Activated CD8-positive, alpha-beta T cell treated with anti-CD3 and anti-CD28 coated beads for 36 hours (primary cell): Measurements from ENCODE around the gene VGF. TPM values are rescaled to one million over a fixed set of nuclear protein-coding genes. Genes with fewer than 3 reads are reported as not detected.

ENCODE experiments used
- ATAC-seq: fragments of 200-7000 bp; cut with Tn5 transposase; one replicate; pipeline ENCODE4 v1.10.0; 2021; ENCODE audit warnings: mild to moderate bottlenecking, moderate library complexity
- CTCF ChIA-PET: fragments of 350-600 bp; sonication (Branson Sonifier 250); formaldehyde crosslinking; loops from one replicate; lab custom pipeline; 2021; ENCODE audit warnings: antibody characterized with exemption; lab: Charles Lee
- POLR2A ChIA-PET: fragments of 350-600 bp; sonication (Branson Sonifier 250); formaldehyde crosslinking; loops from one replicate; lab custom pipeline; 2021; ENCODE audit warnings: antibody characterized with exemption; lab: Charles Lee
- DNase-seq: peaks from one replicate; pipeline ENCODE4 v3.0.0-alpha.2; 2020
- H3K27ac Mint-ChIP-seq: one replicate; pipeline ENCODE4 v1.8.0; 2021; ENCODE audit warnings: mild to moderate bottlenecking, mixed read lengths
- H3K27me3 Mint-ChIP-seq: one replicate; pipeline ENCODE4 v1.8.0; 2021; ENCODE audit warnings: mixed read lengths
- H3K36me3 Mint-ChIP-seq: one replicate; pipeline ENCODE4 v1.8.0; 2021; ENCODE audit warnings: low read depth, mixed read lengths
- H3K4me1 Mint-ChIP-seq: one replicate; pipeline ENCODE4 v1.8.0; 2021; ENCODE audit warnings: low read depth, mixed read lengths
- H3K4me3 Mint-ChIP-seq: one replicate; pipeline ENCODE4 v1.8.0; 2021; ENCODE audit warnings: mild to moderate bottlenecking, moderate library complexity, mixed read lengths
- H3K9me3 Mint-ChIP-seq: one replicate; pipeline ENCODE4 v1.8.0; 2021; ENCODE audit warnings: mixed read lengths
- CTCF ChIP-seq: fragments of 200-600 bp; IDR thresholded peaks from one replicate; pipeline ENCODE4 v1.8.0; 2022; ENCODE audit warnings: antibody characterized with exemption, mild to moderate bottlenecking
- intact Hi-C: fragments of 100-400 bp; cut with micrococcal nuclease; formaldehyde crosslinking; loops from one replicate; pipeline ENCODE4 v1.10.0; 2022
- total RNA-seq, 2 experiments: library from RNA; stranded (reverse); gene quantifications; one replicate each; pipeline ENCODE4 v1.2.3, GENCODE V29; 2021

Gene VGF
- total RNA-seq, 2 experiments from 2014 or later: not detected

GRCh38 chr7:101127460-101128039 lies 37.8 kb downstream of the VGF start:
- ChIA-PET POLR2A (no interaction called here), CTCF (interaction anchor here (1.2 to 4.8 kb wide), 3 partner anchors 16 to 155 kb away, joined by 3 to 27 read pairs (median 8); no protein-coding TSS in a partner anchor)
- no peaks in the 10 kb centered on the region for H3K9me3 Mint-ChIP-seq
- DNase-seq: no peak
- peaks cover 53% of the 10 kb centered on the region for H3K27me3 Mint-ChIP-seq
- H3K36me3 Mint-ChIP-seq: no peaks in the 10 kb centered on the region
- intact Hi-C loops: no loop called here
- no peak for TF ChIP-seq CTCF
- peaks cover 28% of the 10 kb centered on the region for H3K4me1 Mint-ChIP-seq
- ATAC-seq: no peak
- peak overlapping the region; percentile 44 for H3K4me3 Mint-ChIP-seq
- no peak overlapping the region for H3K27ac Mint-ChIP-seq

GRCh38 chr7:101126651-101127459 lies 38.5 kb downstream of the VGF start, which contains the start of gene SERPINE1:
TSS of gene SERPINE1 (plus strand) at chr7:101127104. CDS start at chr7:101128394, 1,290 bp downstream.
- POLR2A ChIA-PET: interaction anchor here (0.5 to 0.7 kb wide), 2 partner anchors 9 to 42 kb away, joined by 3 to 4 read pairs; no protein-coding TSS in a partner anchor
- peak; percentile 82 for DNase-seq

GRCh38 chr7:101125989-101126650 lies 39.2 kb downstream of the VGF start:
- H3K4me3 Mint-ChIP-seq: no peak overlapping the region
- no peak for TF ChIP-seq CTCF

More at GRCh38 chr7:101126651-101127459, 38.5 kb downstream of the VGF start, which contains the start of gene SERPINE1:
- intact Hi-C loops: no loop called here
- Mint-ChIP-seq H3K27ac (no peak within 1 kb of the TSS), H3K36me3 (no peaks in the 10 kb centered on the region), H3K4me3 (peak within 1 kb of the TSS; percentile 44), H3K27me3 (peaks cover 58% of the 10 kb centered on the region), H3K4me1 (peaks cover 35% of the 10 kb centered on the region), H3K9me3 (no peaks in the 10 kb centered on the region)
- TF ChIP-seq CTCF: peak; percentile 42
- CTCF ChIA-PET: interaction anchor here (0.8 to 4.8 kb wide), 8 partner anchors 11 to 66 kb away, joined by 3 to 27 read pairs (median 4); no protein-coding TSS in a partner anchor
- peak; percentile 84 for ATAC-seq

GRCh38 chr7:101124376-101125056 lies 40.9 kb downstream of the VGF start:
- H3K4me3 Mint-ChIP-seq: no peak overlapping the region
- H3K27ac Mint-ChIP-seq: no peak overlapping the region
- DNase-seq (no peak), ATAC-seq (no peak)
- H3K36me3 Mint-ChIP-seq: no peaks in the 10 kb centered on the region
- H3K4me1 Mint-ChIP-seq: peaks cover 41% of the 10 kb centered on the region
- intact Hi-C loops: no loop called here
- H3K9me3 Mint-ChIP-seq: no peaks in the 10 kb centered on the region
- ChIA-PET POLR2A (no interaction called here), CTCF (interaction anchor here (1.5 to 4.8 kb wide), 4 partner anchors 10 to 47 kb away, joined by 4 to 27 read pairs (median 8); no protein-coding TSS in a partner anchor)
- H3K27me3 Mint-ChIP-seq: peaks cover 64% of the 10 kb centered on the region
- TF ChIP-seq CTCF: no peak

More at GRCh38 chr7:101125989-101126650, 39.2 kb downstream of the VGF start:
- intact Hi-C loops: no loop called here
- Mint-ChIP-seq H3K4me1 (peaks cover 36% of the 10 kb centered on the region), H3K27me3 (peaks cover 59% of the 10 kb centered on the region), H3K9me3 (no peaks in the 10 kb centered on the region), H3K27ac (no peak overlapping the region), H3K36me3 (no peaks in the 10 kb centered on the region)
- ChIA-PET CTCF (interaction anchor here (0.8 to 4.8 kb wide), 9 partner anchors 9 to 67 kb away, joined by 3 to 27 read pairs (median 4); no protein-coding TSS in a partner anchor), POLR2A (interaction anchor here (0.7 to 1.4 kb wide), 2 partner anchors 14 to 41 kb away, joined by 3 to 4 read pairs; no protein-coding TSS in a partner anchor)
- ATAC-seq (no peak), DNase-seq (peak; percentile 33)
